Central memory CD8-positive, alpha-beta T cell (primary cell): ENCODE data around the gene FRAS1.
"Not testable (repeated sequence)": the region's sequence is repeated elsewhere in the genome, so short reads cannot be mapped to it uniquely, and the experiment has no call there.

ENCODE experiments used
- ATAC-seq: fragments of 150-1000 bp; cut with Tn5 transposase; replicated peaks from 2 replicates; pipeline ENCODE4 v1.10.0; 2022; ENCODE audit warnings: mild to moderate bottlenecking, moderate FRiP score, moderate number of reproducible peaks; ENCODE audit not compliant: poor library complexity, severe bottlenecking; ENCODE audit errors: extremely low read depth
- DNase-seq, 2 donors: peaks; one replicate each; pipeline ENCODE4 v3.0.0; 2021; ENCODE audit warnings: low spot score in 2 of 2
- H3K27ac Mint-ChIP-seq: one replicate; pipeline ENCODE4 v1.8.0; 2022; ENCODE audit warnings: low read depth, mild to moderate bottlenecking, moderate library complexity, mixed read lengths
- H3K27me3 Mint-ChIP-seq: one replicate; pipeline ENCODE4 v1.8.0; 2022; ENCODE audit warnings: mixed read lengths
- H3K36me3 Mint-ChIP-seq: one replicate; pipeline ENCODE4 v1.8.0; 2022; ENCODE audit warnings: mild to moderate bottlenecking, moderate library complexity, mixed read lengths; ENCODE audit not compliant: insufficient read depth
- H3K4me1 Mint-ChIP-seq: one replicate; pipeline ENCODE4 v1.8.0; 2022; ENCODE audit warnings: mixed read lengths
- H3K4me3 Mint-ChIP-seq: one replicate; pipeline ENCODE4 v1.8.0; 2022; ENCODE audit warnings: mild to moderate bottlenecking, moderate library complexity, mixed read lengths
- H3K9me3 Mint-ChIP-seq: one replicate; pipeline ENCODE4 v1.8.0; 2022; ENCODE audit warnings: mixed read lengths

Gene FRAS1

GRCh38 chr4:78483811-78484210 lies 426.7 kb downstream of the FRAS1 start:
- no peak for ATAC-seq
- H3K36me3 Mint-ChIP-seq, result no peaks in the 10 kb centered on the region
- DNase-seq, result no peak
- H3K27me3 Mint-ChIP-seq, result peaks cover 15% of the 10 kb centered on the region
- no peaks in the 10 kb centered on the region for H3K4me1 Mint-ChIP-seq
- no peak overlapping the region for H3K4me3 Mint-ChIP-seq
- no peaks in the 10 kb centered on the region for H3K9me3 Mint-ChIP-seq
- no peak overlapping the region for H3K27ac Mint-ChIP-seq

GRCh38 chr4:78484574-78484973 lies 427.5 kb downstream of the FRAS1 start:
- no peak overlapping the region for H3K27ac Mint-ChIP-seq

GRCh38 chr4:78493731-78494130 lies 436.6 kb downstream of the FRAS1 start:
- no peak overlapping the region for H3K4me3 Mint-ChIP-seq
- H3K9me3 Mint-ChIP-seq, result no peaks in the 10 kb centered on the region
- H3K4me1 Mint-ChIP-seq, result no peaks in the 10 kb centered on the region
- H3K27me3 Mint-ChIP-seq, result peaks cover 25% of the 10 kb centered on the region
- ATAC-seq (no peak), DNase-seq (no peak)
- H3K36me3 Mint-ChIP-seq, result peaks cover 2% of the 10 kb centered on the region
- H3K27ac Mint-ChIP-seq, result no peak overlapping the region

More at GRCh38 chr4:78484574-78484973, 427.5 kb downstream of the FRAS1 start:
- ATAC-seq (no peak), DNase-seq (no peak)
- H3K4me3 Mint-ChIP-seq, result no peak overlapping the region
- peaks cover 17% of the 10 kb centered on the region for H3K27me3 Mint-ChIP-seq
- H3K36me3 Mint-ChIP-seq, result no peaks in the 10 kb centered on the region
- no peaks in the 10 kb centered on the region for H3K9me3 Mint-ChIP-seq
- no peaks in the 10 kb centered on the region for H3K4me1 Mint-ChIP-seq

DNA sequence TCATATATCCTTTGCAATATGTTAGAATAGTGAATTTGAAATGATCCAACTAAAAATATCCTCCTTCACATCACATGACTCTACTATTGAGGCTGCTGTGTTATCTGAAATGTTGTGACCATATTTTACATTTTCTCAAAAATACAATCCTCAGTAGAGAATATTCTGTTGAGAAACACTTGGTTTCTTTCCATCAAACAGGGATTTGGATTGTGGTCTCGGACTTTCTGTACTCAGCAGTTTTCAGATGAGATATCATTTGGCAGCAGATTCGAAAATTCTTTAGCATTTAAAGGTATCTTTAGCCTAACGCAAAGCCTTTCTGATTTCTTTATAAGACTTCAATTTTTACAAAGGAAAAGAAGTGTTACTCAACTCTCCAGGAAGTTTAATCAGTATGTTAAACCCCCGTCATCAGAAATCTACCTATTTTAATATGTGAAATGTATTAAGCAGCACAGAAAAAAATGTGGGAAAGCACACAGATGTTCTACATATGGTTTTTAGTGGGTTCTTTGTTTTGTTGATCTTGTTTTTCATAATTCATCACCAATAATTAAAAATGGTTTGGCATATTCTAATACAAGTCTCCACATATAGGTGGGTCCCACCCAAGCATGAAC lies 439.0 kb downstream of the FRAS1 start:
- peaks cover 2% of the 10 kb centered on the region for H3K36me3 Mint-ChIP-seq

GRCh38 chr4:78506260-78506659 lies 449.1 kb downstream of the FRAS1 start:
- not testable (repeated sequence) for H3K9me3 Mint-ChIP-seq, DNase-seq, H3K4me1 Mint-ChIP-seq, H3K27ac Mint-ChIP-seq, H3K27me3 Mint-ChIP-seq, H3K36me3 Mint-ChIP-seq, H3K4me3 Mint-ChIP-seq, ATAC-seq

More for the DNA sequence above, 439.0 kb downstream of the FRAS1 start:
- no peak overlapping the region for H3K27ac Mint-ChIP-seq
- H3K27me3 Mint-ChIP-seq, result peaks cover 8% of the 10 kb centered on the region
- H3K4me1 Mint-ChIP-seq, result no peaks in the 10 kb centered on the region
- DNase-seq (no peak), ATAC-seq (no peak)
- H3K9me3 Mint-ChIP-seq, result no peaks in the 10 kb centered on the region
- H3K4me3 Mint-ChIP-seq, result no peak overlapping the region

DNA sequence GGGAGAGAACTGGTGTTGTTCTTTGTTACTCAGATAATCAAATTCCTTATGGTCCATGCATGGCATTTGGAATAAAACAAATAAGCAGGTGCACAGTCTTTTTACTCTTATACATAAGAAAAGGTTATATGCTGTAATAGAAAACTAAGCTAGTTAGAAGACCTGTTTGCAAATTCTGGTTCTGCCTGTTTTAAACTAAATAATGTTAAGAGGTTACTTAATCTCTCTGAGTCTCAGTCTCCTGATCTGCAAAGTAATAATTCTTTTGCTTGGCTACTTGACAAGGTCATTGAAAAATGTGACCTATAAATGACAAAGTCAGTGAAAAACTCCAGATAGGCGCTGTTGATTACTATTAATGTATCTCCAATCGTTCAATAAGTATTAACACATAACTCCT lies 451.9 kb downstream of the FRAS1 start:
- Mint-ChIP-seq H3K4me1 (no peaks in the 10 kb centered on the region), H3K27me3 (no peaks in the 10 kb centered on the region), H3K4me3 (no peak overlapping the region), H3K27ac (no peak overlapping the region), H3K9me3 (peaks cover 4% of the 10 kb centered on the region), H3K36me3 (no peaks in the 10 kb centered on the region)
- ATAC-seq, result no peak
- DNase-seq, result no peak

GRCh38 chr4:78510108-78510507 lies 453.0 kb downstream of the FRAS1 start:
- Mint-ChIP-seq H3K27ac (no peak overlapping the region), H3K4me1 (no peaks in the 10 kb centered on the region), H3K4me3 (no peak overlapping the region), H3K27me3 (no peaks in the 10 kb centered on the region), H3K36me3 (no peaks in the 10 kb centered on the region), H3K9me3 (peaks cover 4% of the 10 kb centered on the region)
- ATAC-seq (no peak), DNase-seq (no peak)

DNA sequence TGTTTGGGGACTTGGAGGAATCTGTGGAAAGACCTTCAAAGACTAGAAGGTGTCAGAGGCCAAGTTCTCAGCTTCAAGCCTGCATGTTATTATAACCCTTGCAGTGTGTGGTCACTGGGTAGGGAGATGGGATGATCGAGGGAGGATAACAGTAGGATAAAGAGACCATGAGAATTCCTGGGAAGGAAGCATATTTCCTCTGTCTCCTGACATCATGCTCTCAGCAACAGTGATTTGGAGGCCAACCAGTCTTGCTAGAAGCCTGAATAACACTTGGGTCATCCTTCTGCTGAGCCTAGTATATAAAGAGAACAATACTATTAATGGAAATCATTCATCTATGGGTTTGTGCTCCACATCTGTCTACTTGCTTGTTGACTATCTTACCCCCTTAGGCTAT lies 453.6 kb downstream of the FRAS1 start:
- ATAC-seq, result no peak
- Mint-ChIP-seq H3K36me3 (no peaks in the 10 kb centered on the region), H3K27me3 (peaks cover 5% of the 10 kb centered on the region), H3K27ac (no peak overlapping the region), H3K4me3 (no peak overlapping the region), H3K9me3 (no peaks in the 10 kb centered on the region), H3K4me1 (no peaks in the 10 kb centered on the region)
- DNase-seq, result no peak

GRCh38 chr4:78512357-78512920 lies 455.3 kb downstream of the FRAS1 start:
- no peak for ATAC-seq

GRCh38 chr4:78513411-78513975 lies 456.4 kb downstream of the FRAS1 start:
- Mint-ChIP-seq H3K27me3 (peaks cover 19% of the 10 kb centered on the region), H3K4me3 (no peak overlapping the region), H3K36me3 (no peaks in the 10 kb centered on the region), H3K4me1 (no peaks in the 10 kb centered on the region), H3K9me3 (no peaks in the 10 kb centered on the region), H3K27ac (no peak overlapping the region)
- ATAC-seq (no peak), DNase-seq (no peak)

More at GRCh38 chr4:78512357-78512920, 455.3 kb downstream of the FRAS1 start:
- H3K36me3 Mint-ChIP-seq, result no peaks in the 10 kb centered on the region
- H3K4me1 Mint-ChIP-seq, result no peaks in the 10 kb centered on the region
- no peak overlapping the region for H3K4me3 Mint-ChIP-seq
- no peak overlapping the region for H3K27ac Mint-ChIP-seq
- H3K27me3 Mint-ChIP-seq, result peaks cover 19% of the 10 kb centered on the region
- DNase-seq, result no peak
- no peaks in the 10 kb centered on the region for H3K9me3 Mint-ChIP-seq

DNA sequence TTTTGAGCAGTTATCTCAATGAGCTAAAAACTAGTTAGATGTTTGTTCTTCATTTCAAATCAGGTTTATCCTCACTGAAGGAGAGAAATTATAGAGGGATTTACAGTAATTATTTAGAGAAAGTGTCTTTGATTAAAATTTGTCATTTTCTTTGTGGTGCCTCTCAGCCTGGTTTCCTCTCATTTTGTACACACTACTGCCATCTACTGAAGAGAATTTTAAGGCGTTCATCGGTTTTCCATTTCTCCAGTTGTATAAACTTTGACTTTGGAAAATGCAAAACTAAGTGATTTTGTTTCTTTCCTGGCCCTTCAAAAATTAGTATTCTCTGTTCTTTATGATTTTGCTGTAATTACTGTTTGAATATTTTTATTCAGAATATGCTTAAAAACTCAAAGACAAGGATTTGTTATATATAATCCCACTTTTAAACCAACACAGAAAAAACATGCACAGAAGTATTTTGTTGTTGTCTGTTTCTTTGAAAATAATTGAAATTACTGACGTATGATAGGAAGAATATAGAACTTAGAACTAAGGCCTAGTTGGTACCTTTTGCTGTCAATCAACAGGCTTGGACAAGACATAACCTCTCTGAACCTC lies 460.0 kb downstream of the FRAS1 start:
- DNase-seq, result no peak
- Mint-ChIP-seq H3K36me3 (no peaks in the 10 kb centered on the region), H3K27ac (no peak overlapping the region), H3K4me1 (no peaks in the 10 kb centered on the region), H3K4me3 (no peak overlapping the region), H3K27me3 (peaks cover 29% of the 10 kb centered on the region), H3K9me3 (no peaks in the 10 kb centered on the region)
- ATAC-seq, result no peak

DNA sequence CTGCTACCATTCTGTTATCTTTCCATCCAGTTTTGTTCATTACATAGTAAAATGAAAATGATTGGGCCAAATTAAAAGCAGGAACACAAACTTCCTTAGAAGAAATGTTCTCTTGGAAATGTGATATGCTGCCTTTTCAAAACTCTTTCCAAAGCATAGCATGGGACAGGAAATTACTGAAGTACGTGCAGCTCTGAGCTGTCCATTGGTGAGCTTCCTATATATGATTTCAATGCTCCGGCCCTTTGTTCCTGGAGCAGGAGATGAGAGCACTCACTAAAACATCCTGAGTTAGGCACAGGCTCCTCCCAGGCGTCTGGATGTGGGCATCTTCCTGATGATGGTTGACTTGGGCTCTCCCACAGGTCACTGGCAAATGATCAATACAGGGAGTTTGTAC lies 461.4 kb downstream of the FRAS1 start:
- no peaks in the 10 kb centered on the region for H3K9me3 Mint-ChIP-seq
- no peak overlapping the region for H3K4me3 Mint-ChIP-seq
- no peak for ATAC-seq
- H3K36me3 Mint-ChIP-seq, result no peaks in the 10 kb centered on the region
- peaks cover 31% of the 10 kb centered on the region for H3K27me3 Mint-ChIP-seq
- no peak for DNase-seq
- no peaks in the 10 kb centered on the region for H3K4me1 Mint-ChIP-seq
- H3K27ac Mint-ChIP-seq, result no peak overlapping the region

- Mint-ChIP-seq H3K4me1 (no peaks in the 10 kb centered on the region), H3K9me3 (no peaks in the 10 kb centered on the region), H3K4me3 (no peak overlapping the region), H3K36me3 (no peaks in the 10 kb centered on the region), H3K27me3 (peaks cover 45% of the 10 kb centered on the region), H3K27ac (peak overlapping the region; percentile 38)
- ATAC-seq (no peak), DNase-seq (no peak)
Measured at GRCh38 chr4:78519962-78520361, 462.8 kb downstream of the FRAS1 start.
